RPMI8226 (cell line): ENCODE measurements around the gene ABHD17B.

Source experiments
- DNase-seq: peaks from one replicate; pipeline ENCODE4 v3.0.0-alpha.2; 2015

ABHD17B gene

GRCh38 chr9:71876106-71876505, 34.9 kb downstream of the ABHD17B start:
- no peak for DNase-seq

- no peak for DNase-seq
Observed at GRCh38 chr9:71875345-71875744, 35.6 kb downstream of the ABHD17B start.

GRCh38 chr9:71863631-71864030, 47.4 kb downstream of the ABHD17B start:
- no peak for DNase-seq

GRCh38 chr9:71861618-71862017, 49.4 kb downstream of the ABHD17B start:
- DNase-seq: no peak

- DNase-seq: no peak
Observed at GRCh38 chr9:71859939-71860338, 51.1 kb downstream of the ABHD17B start.

GRCh38 chr9:71858812-71859211, 52.2 kb downstream of the ABHD17B start:
- no peak for DNase-seq

- DNase-seq: no peak
Observed at GRCh38 chr9:71858102-71858798, 52.7 kb downstream of the ABHD17B start.

- no peak for DNase-seq
Observed at GRCh38 chr9:71857159-71857558, 53.8 kb downstream of the ABHD17B start.

- DNase-seq: no peak
Observed at GRCh38 chr9:71854811-71855210, 56.2 kb downstream of the ABHD17B start.

- no peak for DNase-seq
Observed at GRCh38 chr9:71853084-71853483, 57.9 kb downstream of the ABHD17B start.

GRCh38 chr9:71850996-71851395, 60.0 kb downstream of the ABHD17B start:
- DNase-seq: no peak

- no peak for DNase-seq
Observed at GRCh38 chr9:71847892-71848291, 63.1 kb downstream of the ABHD17B start.

GRCh38 chr9:71844808-71845207, 66.2 kb downstream of the ABHD17B start:
- no peak for DNase-seq

GRCh38 chr9:71839668-71840067, 71.3 kb downstream of the ABHD17B start:
- DNase-seq: no peak

- no peak for DNase-seq
Observed at GRCh38 chr9:71835596-71835995, 75.4 kb downstream of the ABHD17B start.

GRCh38 chr9:71830929-71831328, 80.1 kb downstream of the ABHD17B start:
- DNase-seq: no peak

- DNase-seq: no peak
Observed at GRCh38 chr9:71830153-71830552, 80.8 kb downstream of the ABHD17B start.

- no peak for DNase-seq
Observed at GRCh38 chr9:71826279-71826678, 84.7 kb downstream of the ABHD17B start.

GRCh38 chr9:71824257-71824656, 86.7 kb downstream of the ABHD17B start:
- no peak for DNase-seq

- no peak for DNase-seq
Observed at GRCh38 chr9:71822935-71823334, 88.1 kb downstream of the ABHD17B start.

GRCh38 chr9:71822456-71822855, 88.5 kb downstream of the ABHD17B start:
- DNase-seq: no peak

GRCh38 chr9:71821405-71821804, 89.6 kb downstream of the ABHD17B start:
- no peak for DNase-seq

GRCh38 chr9:71820403-71820921, 90.5 kb downstream of the ABHD17B start:
- no peak for DNase-seq

GRCh38 chr9:71819115-71819739, 91.8 kb downstream of the ABHD17B start:
- DNase-seq: peak; percentile 39
